Hepatic stellate cell (primary cell): ENCODE data around the gene COG3.

Source experiments
- DNase-seq: peaks from one replicate; pipeline ENCODE4 v3.0.0; 2011; ENCODE audit warnings: low spot score

COG3 gene

DNA sequence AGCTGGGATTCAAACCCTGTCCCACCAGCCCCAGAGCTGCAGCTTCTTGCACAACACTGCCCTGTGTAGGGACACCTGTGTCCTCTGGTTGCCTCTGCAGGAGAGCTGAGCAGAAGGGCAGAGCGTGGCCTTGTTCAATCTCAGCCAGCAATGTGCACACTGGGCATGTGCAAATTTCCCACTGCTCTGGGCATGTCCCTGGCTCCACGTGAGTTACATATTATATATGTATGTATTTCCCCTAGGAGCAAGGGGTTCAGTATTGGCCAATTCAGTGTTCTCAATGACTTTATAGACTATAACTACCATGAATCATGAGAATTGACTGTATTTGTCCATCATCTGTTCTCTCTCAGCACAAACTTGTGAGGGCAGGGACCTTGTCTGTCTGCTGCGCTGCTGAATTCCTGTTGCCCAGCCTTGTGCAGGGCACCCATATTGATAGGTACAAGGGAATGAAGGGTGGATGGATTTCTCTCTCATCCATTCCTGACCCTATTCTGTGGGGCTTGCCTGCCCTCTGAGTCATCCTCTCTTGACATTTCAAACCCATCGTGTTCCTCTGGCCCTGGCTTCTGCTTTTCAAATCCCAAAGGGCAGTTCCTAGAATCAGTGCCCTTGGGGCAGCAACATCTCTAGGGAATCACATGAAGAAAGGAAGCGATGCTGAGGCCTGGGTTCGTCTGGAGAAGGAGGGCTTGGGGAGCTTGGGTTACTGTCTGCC is 81.1 kb downstream of the COG3 start:
- DNase-seq: no peak

DNA sequence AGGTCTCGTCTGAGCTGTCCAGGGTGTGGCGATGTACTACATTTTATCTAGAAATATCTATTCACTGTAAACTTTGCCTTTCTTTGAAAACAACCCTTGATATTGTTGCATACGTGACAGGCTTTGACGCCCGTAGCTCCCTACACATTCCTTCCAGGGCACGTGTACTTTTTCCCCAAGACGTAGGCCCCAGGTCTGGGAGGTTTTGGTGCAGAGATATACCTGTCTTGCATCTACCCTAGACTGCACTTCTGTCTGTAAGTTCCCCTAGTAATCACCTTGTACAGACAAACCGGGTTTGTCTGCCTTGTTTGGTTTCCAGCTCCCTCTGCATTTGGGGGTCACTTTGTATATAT is 81.6 kb downstream of the COG3 start:
- no peak for DNase-seq

DNA sequence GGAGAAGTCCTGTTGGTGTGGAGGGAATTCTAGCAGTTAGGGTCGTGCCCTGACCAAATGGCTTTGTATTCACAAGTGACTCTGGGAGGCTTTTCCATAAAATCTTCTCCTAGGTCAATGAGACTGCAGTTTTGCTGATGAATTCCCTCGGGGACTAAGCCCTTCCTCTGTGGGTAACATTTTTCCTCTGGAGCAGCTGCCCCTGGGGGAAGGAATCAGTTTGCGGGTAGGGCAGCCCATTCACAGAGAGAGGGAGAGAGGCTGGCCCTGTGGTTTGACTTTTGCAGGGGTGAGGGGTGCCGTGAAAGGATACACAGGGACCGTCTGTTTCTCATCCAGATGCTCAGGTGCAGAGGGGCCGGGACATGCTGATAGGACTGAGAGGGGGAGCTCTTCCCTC is 83.5 kb downstream of the COG3 start:
- no peak for DNase-seq

DNA sequence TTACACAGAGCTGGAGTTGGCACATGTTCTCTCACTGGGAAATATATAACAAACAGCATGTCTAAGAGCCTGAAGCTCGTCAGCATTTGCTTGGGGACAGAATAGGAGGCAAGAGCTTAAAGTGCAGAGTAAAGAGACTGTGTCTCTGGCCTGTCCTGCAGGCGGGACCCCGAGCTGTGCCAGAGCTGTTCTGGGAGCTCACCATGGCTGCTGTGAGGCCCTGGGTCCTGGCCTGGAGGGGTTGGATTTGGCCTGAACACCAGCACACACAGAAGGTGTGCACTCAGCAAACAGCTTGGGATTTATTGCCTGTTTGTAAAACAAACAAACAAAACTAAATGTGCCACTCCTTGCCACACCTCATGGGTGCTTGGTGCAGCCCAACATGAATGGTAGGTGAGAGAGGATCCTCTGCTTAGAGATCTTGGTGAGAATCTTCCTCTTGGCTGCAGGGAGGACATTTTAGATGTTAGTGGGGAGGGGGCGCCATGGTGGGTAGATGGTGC is 89.9 kb downstream of the COG3 start:
- no peak for DNase-seq

DNA sequence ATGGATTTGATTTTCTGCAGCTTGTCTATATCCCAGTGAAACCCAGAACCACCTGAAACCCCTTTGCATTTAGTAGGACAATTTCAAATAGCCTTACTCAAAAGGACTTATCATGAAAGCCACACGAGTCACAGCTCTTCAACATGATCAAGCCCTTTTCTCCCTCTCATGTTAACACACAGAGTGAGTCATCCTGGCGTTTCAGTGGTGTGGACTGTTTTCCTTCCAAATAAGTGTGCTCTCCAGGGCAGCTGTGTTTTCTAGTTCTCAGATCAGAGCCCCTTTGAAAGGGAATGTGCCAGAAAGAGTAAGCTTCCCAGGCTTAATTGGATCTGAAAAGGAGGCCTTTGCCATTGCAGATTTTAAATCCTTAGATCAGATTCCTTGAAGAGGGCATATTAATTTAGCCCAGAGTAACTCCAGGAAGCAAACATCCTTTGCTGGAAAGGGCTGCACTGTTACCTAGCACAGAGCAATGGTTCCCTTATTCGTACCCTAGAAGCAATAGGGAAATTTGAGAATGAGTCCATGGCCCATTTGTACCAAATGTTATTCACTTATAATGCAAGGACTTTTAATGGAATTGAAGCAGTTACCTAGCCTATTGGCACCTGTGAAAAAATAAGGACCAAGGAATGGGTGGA is 99.5 kb downstream of the COG3 start:
- DNase-seq: no peak

DNA sequence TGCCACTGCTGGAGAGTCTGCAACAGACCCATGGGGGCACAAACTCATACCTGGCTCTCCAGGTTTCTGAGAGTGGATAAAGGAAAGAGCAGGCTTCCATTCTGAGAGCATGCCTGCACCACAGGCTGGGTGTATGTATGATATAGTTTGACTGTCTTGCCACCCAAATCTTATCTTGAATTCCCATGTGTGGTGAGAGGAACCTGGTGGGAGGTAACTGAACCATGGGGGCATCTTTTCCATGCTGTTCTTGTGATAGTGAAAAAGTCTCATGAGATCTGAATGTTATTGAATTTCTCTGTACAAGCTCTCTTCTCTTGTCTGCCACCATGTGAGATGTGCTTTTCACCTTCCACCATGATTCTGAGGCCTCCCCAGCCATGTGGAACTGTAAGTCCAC is 100.6 kb downstream of the COG3 start:
- DNase-seq: no peak

DNA sequence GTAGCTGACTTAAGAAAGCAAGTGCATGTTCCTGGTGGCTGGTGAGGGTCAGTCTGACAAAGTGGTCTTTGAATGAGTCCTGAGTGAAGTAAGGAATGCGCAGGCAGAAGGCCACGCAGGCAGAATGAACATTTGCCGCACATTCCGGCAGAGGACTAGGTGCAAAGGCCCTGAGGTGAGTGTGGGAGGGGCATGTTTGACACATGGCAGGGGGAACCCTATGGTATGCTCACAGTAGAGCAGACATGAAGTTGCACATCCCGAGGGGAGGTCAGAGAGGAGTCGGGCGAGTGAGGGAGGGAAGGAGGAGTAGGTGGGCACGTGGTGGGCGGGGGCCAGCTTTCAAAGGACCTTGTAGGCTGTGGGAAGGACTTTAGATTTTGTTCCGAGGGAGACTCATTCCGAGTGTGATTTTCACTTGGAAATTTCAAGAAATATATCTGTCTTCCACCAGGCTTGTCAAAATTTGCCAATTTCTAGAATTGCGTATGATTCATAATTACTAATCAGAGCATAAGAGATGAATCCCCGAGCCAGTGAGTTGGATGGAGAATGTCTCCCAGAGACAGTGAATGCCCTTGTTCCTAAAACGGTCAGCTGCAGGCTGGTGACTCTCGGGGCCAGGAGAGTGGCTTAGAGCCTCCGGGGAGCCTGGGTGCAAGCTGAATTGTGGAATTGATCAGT is 110.5 kb downstream of the COG3 start:
- no peak for DNase-seq

DNA sequence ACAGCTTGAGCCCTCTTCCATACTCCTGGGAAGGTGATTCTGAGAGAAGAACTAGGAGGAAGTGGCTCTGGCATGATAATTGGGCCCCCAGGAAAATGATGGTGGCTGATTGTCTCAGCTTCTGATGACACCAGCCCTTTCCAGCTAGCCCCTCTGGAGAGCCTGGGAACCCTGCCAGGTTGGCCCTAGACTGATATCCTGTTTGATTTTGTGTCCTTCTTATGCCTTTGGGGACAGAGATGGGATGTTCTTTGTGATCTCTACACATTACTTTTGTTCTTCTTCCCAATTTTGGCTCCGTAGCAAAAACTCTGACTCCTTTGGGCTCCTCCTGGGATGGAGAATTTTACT is 111.1 kb downstream of the COG3 start:
- DNase-seq: no peak

DNA sequence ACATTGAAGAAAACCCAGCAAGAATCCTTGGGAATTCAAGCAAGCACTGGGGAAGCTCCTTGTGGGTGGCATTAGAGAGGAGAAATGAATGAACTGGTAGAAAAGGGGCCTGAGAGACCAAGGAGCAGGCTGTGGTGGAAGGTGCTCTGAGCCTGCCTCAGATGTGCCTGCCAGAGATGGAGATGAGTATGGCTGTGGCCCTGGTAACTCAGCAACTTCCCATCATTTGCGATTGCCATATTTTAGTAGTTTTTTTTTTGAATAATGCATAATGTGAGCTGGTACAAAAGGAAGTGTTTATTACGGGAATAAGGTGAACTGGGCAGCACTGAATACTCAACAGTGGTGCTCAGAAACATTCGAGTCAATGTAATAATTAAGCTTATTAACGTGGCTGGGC is 111.7 kb downstream of the COG3 start:
- DNase-seq: no peak

DNA sequence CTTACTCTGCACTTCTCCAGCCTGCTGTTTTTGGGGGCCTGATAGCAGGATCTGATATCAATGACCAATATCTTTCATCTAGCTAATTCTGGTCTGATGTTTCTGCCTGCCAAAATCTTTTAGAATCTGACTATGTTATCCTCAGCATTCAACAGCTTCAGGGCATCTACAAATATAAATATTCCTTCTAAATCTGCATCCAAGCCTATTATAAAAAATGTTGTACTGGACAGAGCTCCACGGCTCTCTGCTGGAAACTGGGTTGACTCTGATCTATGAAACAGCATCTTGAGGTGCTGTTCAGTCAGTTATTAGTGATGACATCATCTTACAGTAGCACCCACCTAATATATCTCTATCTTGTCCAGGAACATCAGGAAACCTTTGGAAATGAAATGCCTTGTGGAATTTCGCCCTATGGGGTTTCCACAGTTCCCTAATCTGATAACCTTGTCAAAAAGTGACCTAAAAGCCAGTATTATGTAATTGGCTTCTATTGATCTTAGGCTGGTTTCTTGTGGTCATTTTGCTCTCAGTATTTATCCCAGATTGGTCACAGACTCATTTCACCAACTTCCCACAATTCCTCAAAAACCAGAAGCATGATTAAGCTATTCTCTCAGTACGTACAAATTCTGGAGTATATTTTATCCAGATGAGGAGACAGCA is 117.8 kb downstream of the COG3 start:
- DNase-seq: no peak

DNA sequence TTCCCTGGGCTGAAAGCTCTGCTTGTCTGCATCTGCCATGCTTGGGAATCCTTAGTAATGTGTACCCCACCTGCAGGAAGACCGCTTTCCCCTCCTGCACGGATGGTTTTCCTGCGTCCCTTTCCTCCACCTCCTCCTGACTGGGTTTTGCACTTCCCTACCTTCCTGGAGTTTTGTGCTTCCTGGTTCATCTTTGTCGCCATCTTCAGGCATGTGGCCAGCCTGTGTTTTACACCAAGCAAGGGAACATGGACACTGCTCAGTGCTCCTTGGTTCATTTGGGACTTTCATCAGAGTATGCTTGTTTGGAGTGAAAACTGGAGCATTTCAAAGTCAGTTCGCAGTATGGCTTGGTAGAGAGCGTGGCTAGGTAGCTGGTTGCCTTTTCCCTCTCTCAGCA is 120.1 kb downstream of the COG3 start:
- no peak for DNase-seq
